ENCODE measurements around the gene CCN2.
A peak's percentile ranks its signal among the peaks of the same experiment; 100 is the strongest.
"Not testable (repeated sequence)": the region's sequence is repeated elsewhere in the genome, so short reads cannot be mapped to it uniquely, and the experiment has no call there.

Gene CCN2

GRCh38 chr6:131937703-131938631 lies 13.2 kb downstream of the CCN2 start:
- peak; percentile 36 for DNase-seq

GRCh38 chr6:131937226-131937625 lies 13.9 kb downstream of the CCN2 start:
- no peak for DNase-seq

- DNase-seq, result no peak
Observed at GRCh38 chr6:131936156-131936555, 15.0 kb downstream of the CCN2 start.

- no peak for DNase-seq
Observed at GRCh38 chr6:131931063-131931750, 20.0 kb downstream of the CCN2 start.

DNA sequence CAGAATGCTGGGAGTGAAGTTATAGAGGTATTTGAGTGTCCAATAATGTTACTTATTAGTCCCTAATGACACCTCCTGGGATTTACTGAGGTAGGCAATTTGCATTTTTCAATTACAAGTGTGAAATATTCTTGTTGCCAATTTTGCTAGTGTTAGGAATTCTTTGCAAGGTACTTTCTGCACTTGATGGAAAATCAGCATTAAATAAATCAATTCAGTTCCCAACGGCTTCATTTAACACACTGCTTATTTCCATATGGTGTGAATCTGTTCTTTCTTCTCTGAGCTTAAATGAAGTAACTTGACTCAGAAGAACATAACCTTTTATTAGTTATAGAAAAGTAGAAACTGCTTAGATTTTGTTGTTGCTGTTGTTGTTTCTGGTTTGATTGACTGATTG lies 21.2 kb downstream of the CCN2 start:
- DNase-seq, result no peak

DNA sequence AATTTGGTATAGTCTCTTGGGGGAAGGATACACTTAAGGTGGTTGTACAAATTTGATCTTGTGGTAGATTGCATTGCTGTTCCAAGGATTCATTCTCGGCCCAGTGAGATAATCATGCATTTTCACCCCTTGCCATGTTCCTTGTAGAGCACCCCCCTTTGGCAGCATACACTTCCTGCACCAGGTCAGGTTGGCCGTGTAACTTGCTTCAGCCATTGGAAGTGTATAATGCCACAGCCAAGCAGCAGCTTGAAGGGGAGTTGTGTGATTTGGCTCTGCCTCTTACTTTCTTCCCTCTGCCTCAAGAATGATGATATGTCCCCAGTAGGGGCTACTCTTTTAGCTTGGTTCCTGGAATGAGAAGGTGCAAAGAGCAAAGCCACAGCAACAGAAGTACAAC lies 21.9 kb downstream of the CCN2 start:
- no peak for DNase-seq

DNA sequence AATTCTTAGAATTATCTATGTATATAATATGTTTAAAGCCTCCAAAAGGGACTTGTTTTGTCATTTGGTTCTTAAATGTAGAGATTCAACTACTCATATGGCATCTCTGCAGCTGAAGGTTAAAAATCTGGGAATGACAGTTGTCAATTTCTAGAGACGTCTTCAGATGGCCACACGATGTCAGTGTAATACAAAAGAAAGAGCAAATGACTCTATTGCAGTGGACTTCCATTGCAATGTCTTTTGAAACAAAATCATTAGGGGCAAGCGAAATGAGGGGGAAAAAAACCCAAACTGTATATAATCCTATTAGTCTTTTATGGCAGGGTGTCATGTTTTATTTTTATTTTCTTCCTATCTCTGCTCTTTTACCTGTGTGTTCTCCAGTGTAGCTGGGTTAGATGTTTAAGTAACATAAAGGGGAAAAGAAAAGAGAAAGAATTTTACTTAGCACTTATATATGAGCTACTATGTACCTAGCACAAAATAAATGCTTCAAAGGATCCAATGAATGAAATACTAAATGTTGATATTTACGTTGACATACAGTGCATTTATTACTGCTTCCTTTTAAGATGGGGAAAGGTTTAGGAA lies 26.2 kb downstream of the CCN2 start:
- peak; percentile 31 for DNase-seq

DNA sequence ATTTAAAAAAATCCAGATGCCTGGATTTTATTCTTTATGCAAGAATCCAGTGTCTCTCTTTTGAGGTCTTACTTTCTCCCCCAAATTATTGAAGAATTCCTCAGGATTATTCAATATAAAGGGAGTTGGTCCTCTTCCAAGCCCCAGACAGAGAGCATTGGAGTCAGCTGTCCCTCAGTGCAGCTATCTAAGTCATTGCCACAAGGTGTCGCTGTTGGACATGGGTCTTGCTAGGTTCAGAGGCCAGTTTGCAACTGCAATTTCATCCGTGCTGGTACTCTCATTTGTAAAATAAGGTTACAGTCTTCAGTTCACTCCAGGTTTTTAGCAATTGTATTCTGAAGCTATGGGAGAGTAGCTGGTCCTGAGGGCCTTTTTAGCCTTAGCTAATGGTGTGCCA lies 27.8 kb downstream of the CCN2 start:
- peak; percentile 71 for DNase-seq

GRCh38 chr6:131920656-131921055 lies 30.5 kb downstream of the CCN2 start:
- DNase-seq, result no peak

DNA sequence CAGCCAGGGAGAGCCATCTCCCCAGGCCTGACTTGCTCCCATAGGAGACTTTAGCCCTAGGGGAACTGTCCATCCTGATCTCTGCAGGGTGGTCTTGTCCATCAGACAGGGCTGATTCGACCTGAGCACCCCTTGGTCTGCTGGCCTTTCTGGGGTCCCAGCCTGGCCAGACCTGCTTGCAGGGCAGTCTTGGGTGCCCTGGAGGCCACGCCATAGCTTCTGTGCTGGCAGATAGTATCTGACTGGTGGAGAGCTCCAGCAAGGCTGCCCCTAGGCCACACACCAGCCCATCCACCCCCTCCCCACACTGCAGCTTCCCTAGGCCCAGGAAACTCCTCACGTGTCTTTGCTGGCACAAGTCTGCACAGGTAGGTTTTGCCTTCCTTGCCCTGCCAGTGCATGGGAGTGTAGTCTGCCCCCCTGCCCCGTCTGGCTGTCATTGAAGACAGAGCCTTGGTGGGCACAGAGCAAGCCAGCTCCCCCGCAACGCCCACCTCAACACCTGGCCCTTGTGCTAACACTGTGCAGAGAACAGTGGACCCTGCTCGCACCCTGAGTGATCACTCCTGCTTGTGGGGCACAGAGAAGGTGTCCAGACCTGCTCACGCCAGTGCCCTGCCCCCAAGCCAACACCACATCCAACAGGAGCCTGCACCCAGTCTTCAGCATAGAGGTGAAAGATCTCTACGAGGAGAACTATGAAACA lies 32.4 kb downstream of the CCN2 start:
- DNase-seq, result no peak

DNA sequence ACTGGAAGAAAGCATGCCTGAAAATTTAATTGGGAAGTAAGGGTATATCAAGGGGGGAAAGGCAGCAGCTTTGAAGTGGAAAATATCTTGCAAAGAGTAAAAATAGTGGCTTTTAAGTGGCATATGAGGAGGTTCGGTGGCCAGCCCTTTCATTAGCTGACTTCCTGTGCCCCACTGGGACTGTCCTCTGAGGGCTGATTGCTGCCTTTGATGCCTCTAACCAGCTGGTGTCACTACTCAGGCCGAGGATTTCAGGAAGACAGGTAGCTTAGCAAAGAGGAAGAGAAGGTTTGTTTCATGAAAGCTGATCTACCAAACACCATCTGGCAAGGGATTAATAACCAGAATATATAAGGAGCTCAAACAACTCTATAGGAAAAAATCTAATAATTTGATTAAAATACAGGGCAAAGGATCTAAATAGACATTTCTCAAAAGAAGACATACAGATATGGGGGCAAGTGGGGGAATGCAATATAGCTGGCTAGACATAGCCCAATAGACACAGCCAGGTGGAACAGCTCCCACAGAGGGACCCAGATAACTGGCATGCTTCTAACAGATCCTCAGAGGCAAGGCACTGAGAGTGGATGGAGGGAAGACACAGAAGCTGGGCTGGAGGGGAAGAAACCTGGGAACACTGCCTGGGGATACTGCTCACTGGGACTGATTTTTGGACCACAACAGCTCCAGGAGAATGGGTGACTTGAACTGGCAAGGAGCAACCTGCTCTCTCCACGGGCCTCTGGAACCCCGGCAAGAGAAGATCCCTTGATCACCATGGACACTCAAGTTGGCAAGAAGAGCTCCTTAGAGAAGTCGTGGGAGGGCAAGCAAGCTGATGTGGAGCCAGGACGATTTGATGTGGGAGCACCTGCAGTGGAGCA lies 33.2 kb downstream of the CCN2 start:
- peak; percentile 33 for DNase-seq

DNA sequence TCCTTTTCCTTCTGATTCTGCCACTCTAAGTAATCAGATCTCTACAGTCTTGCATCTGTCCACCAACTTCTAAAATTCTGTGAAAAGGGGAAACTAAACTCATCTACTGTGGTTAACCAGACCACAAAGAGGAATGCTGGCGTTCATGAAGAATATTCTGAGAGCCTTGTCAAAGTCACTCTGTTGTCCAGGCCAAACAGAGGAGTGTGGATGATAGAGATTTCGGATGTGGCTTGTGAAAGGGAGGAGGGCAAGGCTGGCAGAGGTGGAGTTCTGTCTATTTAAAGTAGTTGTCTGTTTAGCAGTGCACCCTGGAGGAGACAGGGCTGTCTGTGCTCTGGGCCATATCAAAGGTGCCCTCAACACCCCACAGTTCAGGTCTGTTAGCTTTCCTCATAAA lies 33.9 kb downstream of the CCN2 start:
- no peak for DNase-seq

GRCh38 chr6:131916847-131917246 lies 34.3 kb downstream of the CCN2 start:
- no peak for DNase-seq

DNA sequence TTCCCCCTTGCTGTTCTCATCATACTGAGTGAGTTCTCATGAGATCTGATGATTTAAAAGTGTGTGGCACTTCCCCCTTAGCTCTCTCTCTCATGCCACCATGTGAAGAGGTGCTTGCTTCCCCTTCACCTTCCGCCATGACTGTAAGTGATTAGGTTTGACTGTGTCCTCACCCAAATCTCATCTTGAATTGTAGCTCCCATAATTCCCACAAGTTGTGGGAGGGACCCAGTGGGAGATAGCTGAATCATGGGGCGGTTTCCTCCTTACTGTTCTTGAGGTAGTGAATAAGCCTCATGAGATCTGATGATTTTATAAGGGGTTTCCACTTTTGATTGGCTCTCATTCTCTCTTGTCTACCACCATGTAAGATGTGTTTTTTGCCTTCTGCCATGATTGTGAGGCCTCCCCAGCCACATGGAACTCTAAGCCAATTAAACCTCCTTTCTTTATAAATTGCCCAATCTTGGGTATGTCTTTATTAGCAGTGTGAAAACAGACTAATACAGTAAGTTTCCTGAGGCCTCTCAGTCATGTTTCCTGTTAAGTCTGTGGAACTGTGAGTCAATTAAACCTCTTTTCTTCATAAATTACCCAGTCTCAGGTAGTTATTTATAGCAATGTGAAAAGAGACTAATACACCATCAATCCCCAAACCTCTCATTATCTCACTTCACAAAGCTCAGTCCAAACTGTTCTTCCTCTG lies 34.9 kb downstream of the CCN2 start:
- DNase-seq, result not testable (repeated sequence)

DNA sequence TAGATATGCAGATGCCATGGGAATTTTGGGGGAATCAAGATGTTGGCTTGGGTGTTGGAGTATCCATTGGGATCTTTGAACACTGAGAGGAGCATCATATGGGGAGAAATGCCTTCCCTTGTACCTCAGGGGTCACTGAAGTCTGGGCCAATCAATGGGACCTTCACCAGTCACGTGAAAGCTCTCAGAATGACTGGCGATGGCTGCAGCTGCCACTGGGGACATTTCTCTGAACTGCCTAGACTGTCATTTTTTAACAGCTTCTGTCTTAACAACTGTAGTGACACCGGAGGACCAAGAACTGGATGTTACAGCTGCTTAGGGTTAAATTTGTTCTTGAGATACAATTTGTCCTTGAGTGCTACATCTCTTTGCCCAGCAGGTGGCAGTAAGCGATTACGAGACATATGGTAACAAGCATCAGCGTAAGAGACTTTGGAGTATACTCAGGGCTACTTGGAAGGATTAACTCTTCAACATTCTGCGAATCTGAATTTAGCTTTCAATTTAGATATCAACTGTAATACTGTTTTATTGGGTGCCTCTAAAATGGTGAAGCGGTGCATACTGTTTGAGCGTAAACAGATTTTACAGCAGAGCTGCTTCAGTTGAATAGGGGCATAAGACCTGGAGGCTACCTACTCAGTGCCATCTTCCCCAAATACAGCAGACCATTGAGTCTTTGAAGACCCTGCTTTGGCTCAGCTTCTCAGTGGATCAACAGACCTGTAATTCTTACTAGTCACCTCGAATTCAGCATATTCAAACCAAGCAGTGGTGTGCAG lies 36.0 kb downstream of the CCN2 start:
- peak; percentile 78 for DNase-seq

GRCh38 chr6:131914234-131914633 lies 36.9 kb downstream of the CCN2 start:
- DNase-seq, result no peak

DNA sequence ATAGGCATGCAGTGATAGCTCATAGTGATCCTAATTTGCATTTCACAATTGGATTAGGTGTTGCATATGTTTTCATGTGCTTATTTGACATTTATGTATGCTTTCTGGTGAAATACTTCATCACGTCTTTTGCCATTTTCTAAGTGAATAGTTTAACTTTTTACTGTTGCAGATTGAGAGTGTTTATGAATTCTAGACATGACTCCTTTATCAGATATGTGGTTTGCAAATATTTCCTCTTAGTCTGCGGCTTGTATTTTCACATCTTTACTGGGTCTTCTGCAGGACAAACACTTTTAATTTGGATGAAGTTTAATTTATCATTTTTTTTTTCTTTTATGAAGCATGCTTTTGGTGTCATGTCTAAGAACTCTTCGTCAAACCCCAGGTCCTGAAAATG lies 39.2 kb downstream of the CCN2 start:
- DNase-seq, result no peak

DNA sequence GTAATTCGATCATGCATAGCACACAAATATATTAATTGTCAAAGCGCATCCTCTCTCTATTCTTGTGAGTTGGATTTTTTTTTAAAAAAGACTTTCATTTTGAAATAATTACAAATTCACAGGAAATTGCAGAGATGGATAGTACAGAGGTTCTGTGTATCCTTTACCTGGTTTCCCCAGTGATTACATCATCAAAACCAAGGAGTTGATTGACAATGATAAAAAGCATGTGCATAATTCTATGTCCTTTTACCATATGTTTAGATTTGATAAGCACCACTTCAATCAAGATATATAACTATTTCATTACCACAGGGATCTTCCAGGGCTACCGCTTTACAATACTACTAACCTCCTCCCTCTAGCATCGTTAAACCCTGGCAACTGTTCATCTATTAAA lies 40.2 kb downstream of the CCN2 start:
- DNase-seq, result no peak

GRCh38 chr6:131910219-131910589 lies 41.0 kb downstream of the CCN2 start:
- DNase-seq, result no peak

DNA sequence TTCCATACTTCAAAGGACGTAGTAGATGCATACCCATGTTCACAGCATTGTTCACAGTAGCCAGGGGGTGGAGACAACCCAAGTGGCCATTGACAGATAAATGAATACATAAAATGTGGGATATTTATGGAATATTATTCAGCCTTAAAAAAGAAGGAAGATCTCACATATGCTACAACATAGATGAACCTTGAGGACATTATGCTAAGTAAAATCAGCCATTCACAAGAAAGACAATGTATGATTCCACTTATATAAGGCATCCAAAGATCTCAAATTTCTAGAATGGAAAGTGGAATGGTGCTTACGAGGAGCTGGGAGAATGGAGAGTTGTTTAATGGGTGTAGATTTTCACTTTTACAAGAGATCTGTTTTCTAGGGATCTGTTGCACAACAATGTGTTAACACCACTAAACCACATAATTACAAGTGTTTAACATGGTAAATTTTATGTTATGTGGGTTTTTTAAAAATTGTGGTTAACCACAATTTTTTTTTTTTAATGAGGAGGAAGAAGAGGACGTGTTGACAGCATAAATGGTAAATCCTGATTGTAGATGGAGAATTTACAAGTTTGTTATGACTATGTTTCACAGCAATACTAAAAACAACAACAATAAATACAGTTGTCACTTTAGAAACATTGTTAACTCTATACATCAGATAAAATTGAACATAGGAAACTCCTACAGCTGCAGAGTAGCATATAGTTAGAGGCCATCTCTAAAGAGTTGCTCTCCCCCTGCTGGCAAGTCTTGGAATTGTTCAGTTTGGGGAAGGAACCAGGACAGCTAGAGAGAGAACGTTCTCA lies 41.6 kb downstream of the CCN2 start:
- DNase-seq, result peak; percentile 80

All from NCI-H82 (cell line).